ENCODE results near the gene ZNF618. TPM values are rescaled to one million over a fixed set of nuclear protein-coding genes. Genes with fewer than 3 reads are reported as not detected.
A peak's percentile ranks its signal among the peaks of the same experiment; 100 is the strongest.

Gene ZNF618
- polyA plus RNA-seq, 3 donors = 0.53 to 1.9 (median 0.78) TPM

DNA sequence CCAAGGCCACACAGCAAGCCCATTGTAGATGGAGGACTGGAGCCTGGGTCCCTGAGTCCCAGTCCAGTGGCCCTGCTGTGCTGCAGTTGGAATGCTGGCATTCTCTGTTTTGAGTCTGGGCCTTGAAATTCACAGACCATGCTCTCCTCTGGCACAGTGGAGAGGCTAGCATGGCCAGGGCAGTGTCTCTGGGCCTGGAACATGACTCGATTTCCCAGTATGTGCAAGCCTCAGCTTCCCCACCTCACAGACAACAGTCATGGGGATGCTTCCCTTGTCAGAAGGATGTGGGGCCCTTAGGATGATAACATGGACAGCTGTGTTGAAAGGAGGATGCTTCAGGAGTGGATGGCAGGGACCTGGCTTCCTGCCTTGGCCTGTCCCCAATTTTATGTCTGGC is 110.8 kb downstream of the ZNF618 start:
- no peaks in the 10 kb centered on the region for H3K9me3 Mint-ChIP-seq
- H3K79me2 ChIP-seq (ENCODE audit: insufficient read depth, low read length) = no peaks in the 10 kb centered on the region

DNA sequence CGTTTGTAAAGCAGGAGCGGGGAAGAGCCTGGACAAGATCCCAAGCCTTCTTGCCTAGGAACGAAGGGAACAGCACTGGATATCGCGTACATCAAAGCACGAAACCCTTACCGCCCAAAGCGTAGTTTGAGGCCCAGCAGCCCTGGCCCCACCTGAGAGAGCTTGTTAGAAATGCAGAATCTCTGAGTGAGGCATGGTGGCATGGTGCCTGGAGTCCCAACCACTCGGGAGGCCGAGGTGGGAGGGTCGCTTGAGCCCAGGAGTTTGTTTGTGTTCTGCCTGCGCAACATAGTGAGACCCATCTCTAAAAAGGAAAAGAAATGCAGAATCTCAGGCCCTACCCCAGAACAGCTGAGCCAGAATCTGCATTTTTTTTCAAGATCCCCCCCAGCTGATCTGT is 111.4 kb downstream of the ZNF618 start:
- intact Hi-C loops (cut with micrococcal nuclease) = no loop called here
- no peaks in the 10 kb centered on the region for H4K20me1 ChIP-seq (ENCODE audit: insufficient read depth, low read length)
- H3K27me3 Mint-ChIP-seq (ENCODE audit: low read depth in 3 of 3) = no peaks in the 10 kb centered on the region

More for the DNA sequence above, 110.8 kb downstream of the ZNF618 start:
- no peak for DNase-seq
- no peaks in the 10 kb centered on the region for H3K27me3 ChIP-seq (ENCODE audit: control insufficient read depth in 2 of 2, insufficient read depth in 2 of 2, low read length in 2 of 2)
- no peak overlapping the region for H3K27ac Mint-ChIP-seq
- WGBS (ENCODE audit: insufficient coverage) = no CpG with 5 or more reads among the region's 1 CpG
- peaks cover 3% of the 10 kb centered on the region in 2 donors for H3K4me1 ChIP-seq (ENCODE audit: control insufficient read depth in 1 of 2, insufficient read depth in 2 of 2, low read length in 2 of 2)
- TF ChIP-seq, protein P1, sequence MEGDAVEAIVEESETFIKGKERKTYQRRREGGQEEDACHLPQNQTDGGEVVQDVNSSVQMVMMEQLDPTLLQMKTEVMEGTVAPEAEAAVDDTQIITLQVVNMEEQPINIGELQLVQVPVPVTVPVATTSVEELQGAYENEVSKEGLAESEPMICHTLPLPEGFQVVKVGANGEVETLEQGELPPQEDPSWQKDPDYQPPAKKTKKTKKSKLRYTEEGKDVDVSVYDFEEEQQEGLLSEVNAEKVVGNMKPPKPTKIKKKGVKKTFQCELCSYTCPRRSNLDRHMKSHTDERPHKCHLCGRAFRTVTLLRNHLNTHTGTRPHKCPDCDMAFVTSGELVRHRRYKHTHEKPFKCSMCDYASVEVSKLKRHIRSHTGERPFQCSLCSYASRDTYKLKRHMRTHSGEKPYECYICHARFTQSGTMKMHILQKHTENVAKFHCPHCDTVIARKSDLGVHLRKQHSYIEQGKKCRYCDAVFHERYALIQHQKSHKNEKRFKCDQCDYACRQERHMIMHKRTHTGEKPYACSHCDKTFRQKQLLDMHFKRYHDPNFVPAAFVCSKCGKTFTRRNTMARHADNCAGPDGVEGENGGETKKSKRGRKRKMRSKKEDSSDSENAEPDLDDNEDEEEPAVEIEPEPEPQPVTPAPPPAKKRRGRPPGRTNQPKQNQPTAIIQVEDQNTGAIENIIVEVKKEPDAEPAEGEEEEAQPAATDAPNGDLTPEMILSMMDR (IDR thresholded peaks at IDR 0.05) = no peak
- no peaks in the 10 kb centered on the region for H3K27me3 Mint-ChIP-seq (ENCODE audit: low read depth in 3 of 3)
- no peak overlapping the region for H3K9ac ChIP-seq (ENCODE audit: insufficient read depth, low read length, poor library complexity, severe bottlenecking)
- H3K4me1 Mint-ChIP-seq = peaks cover 16% of the 10 kb centered on the region
- no peaks in the 10 kb centered on the region for H3K36me3 ChIP-seq (replicated peaks in 1 of 2; ENCODE audit: control insufficient read depth in 1 of 2, insufficient read depth in 2 of 2, low read length in 2 of 2)
- intact Hi-C loops (cut with micrococcal nuclease) = no loop called here
- no peak overlapping the region for H3K4me3 ChIP-seq (replicated peaks in 1 of 3; ENCODE audit: low read depth in 2 of 3, low read length in 3 of 3)
- no peak overlapping the region for H2AFZ ChIP-seq (ENCODE audit: insufficient read depth, low read depth, low read length, poor library complexity, severe bottlenecking)
- H3K4me2 ChIP-seq (replicated peaks; ENCODE audit: extremely low read depth, low read length, poor library complexity, severe bottlenecking) = no peak overlapping the region
- H3K36me3 Mint-ChIP-seq = peaks cover 18 to 19% of the 10 kb centered on the region in 2 donors
- H3K27ac ChIP-seq (ENCODE audit: low read depth in 1 of 2, low read length in 2 of 2) = no peak overlapping the region
- no peaks in the 10 kb centered on the region for H4K20me1 ChIP-seq (ENCODE audit: insufficient read depth, low read length)
- no peak overlapping the region for H3K4me3 Mint-ChIP-seq
- no peaks in the 10 kb centered on the region for H3K9me3 ChIP-seq (replicated peaks in 1 of 2; ENCODE audit: control insufficient read depth in 1 of 2, insufficient read depth in 1 of 2, low read length in 2 of 2)

More for the DNA sequence above, 111.4 kb downstream of the ZNF618 start:
- TF ChIP-seq, protein P1 (IDR thresholded peaks at IDR 0.05) = no peak
- H3K27me3 ChIP-seq (ENCODE audit: control insufficient read depth in 2 of 2, insufficient read depth in 2 of 2, low read length in 2 of 2) = no peaks in the 10 kb centered on the region
- WGBS (ENCODE audit: insufficient coverage) = 88% methylated on average over 12 of the region's 12 CpGs
- no peak overlapping the region for H3K27ac ChIP-seq (ENCODE audit: low read depth in 1 of 2, low read length in 2 of 2)
- H3K36me3 Mint-ChIP-seq = peaks cover 18 to 19% of the 10 kb centered on the region in 2 donors
- no peak overlapping the region for H2AFZ ChIP-seq (ENCODE audit: insufficient read depth, low read depth, low read length, poor library complexity, severe bottlenecking)
- H3K4me1 Mint-ChIP-seq = peaks cover 22% of the 10 kb centered on the region
- H3K9ac ChIP-seq (ENCODE audit: insufficient read depth, low read length, poor library complexity, severe bottlenecking) = no peak overlapping the region
- no peak for DNase-seq
- no peak overlapping the region for H3K4me3 ChIP-seq (replicated peaks in 1 of 3; ENCODE audit: low read depth in 2 of 3, low read length in 3 of 3)
- no peak overlapping the region for H3K4me3 Mint-ChIP-seq
- peaks cover 9% of the 10 kb centered on the region in 2 donors for H3K4me1 ChIP-seq (ENCODE audit: control insufficient read depth in 1 of 2, insufficient read depth in 2 of 2, low read length in 2 of 2)
- H3K9me3 Mint-ChIP-seq = no peaks in the 10 kb centered on the region
- peak overlapping the region in 1 of 7 donors; percentile 38 for H3K27ac Mint-ChIP-seq
- no peaks in the 10 kb centered on the region for H3K36me3 ChIP-seq (replicated peaks in 1 of 2; ENCODE audit: control insufficient read depth in 1 of 2, insufficient read depth in 2 of 2, low read length in 2 of 2)
- H3K79me2 ChIP-seq (ENCODE audit: insufficient read depth, low read length) = no peaks in the 10 kb centered on the region
- no peak overlapping the region for H3K4me2 ChIP-seq (replicated peaks; ENCODE audit: extremely low read depth, low read length, poor library complexity, severe bottlenecking)
- H3K9me3 ChIP-seq (replicated peaks in 1 of 2; ENCODE audit: control insufficient read depth in 1 of 2, insufficient read depth in 1 of 2, low read length in 2 of 2) = no peaks in the 10 kb centered on the region

Measured in CD14-positive monocyte (primary cell).